ENCODE measurements around the gene NMT2. TPM values are rescaled to one million over a fixed set of nuclear protein-coding genes. Genes with fewer than 3 reads are reported as not detected.

Gene NMT2
- polyA plus RNA-seq, 1 donor from 2014 or later, result 24.6 TPM

DNA sequence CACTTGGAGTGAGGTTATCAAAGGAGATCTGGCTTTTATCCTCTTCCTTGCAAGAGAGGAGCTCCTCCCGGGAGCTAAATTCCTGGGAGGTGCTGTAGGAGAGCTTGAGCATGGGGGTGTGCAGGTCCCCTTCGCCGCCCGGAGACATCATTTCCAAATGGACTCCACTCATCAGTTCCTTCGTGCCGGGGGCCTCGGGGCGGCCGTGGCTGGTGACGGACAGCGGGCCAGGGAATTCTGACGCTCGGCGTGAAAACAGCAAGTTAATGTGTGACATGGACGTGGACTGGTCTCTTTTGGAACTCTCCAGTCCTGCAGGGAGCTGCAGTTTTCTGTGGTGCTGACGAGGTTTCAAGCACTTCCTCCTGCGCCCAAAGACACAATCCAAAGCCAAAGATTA is 45.7 kb upstream of the NMT2 start:
- no peak overlapping the region for H2AFZ ChIP-seq (ENCODE audit: low read depth, low read length)
- H3F3A ChIP-seq (ENCODE audit: insufficient read depth, low read length, poor library complexity, severe bottlenecking), result no peaks in the 10 kb centered on the region
- no peak overlapping the region for H3K4me3 ChIP-seq (ENCODE audit: low read length)
- TF ChIP-seq MXI1 (conservative IDR thresholded peaks at IDR 0.05; ENCODE audit: poor library complexity, severe bottlenecking), result no peak
- TF ChIP-seq RAD21 (conservative IDR thresholded peaks at IDR 0.05), result no peak
- TF ChIP-seq POLR2AphosphoS5 (IDR thresholded peaks at IDR 0.05), result no peak
- no peak for TF ChIP-seq SMC3 (conservative IDR thresholded peaks at IDR 0.05; ENCODE audit: poor library complexity)
- TF ChIP-seq TAF1 (IDR thresholded peaks at IDR 0.05; ENCODE audit: low read depth), result no peak
- TF ChIP-seq REST (IDR thresholded peaks at IDR 0.05; ENCODE audit: borderline replicate concordance), result no peak
- TF ChIP-seq, protein P1, sequence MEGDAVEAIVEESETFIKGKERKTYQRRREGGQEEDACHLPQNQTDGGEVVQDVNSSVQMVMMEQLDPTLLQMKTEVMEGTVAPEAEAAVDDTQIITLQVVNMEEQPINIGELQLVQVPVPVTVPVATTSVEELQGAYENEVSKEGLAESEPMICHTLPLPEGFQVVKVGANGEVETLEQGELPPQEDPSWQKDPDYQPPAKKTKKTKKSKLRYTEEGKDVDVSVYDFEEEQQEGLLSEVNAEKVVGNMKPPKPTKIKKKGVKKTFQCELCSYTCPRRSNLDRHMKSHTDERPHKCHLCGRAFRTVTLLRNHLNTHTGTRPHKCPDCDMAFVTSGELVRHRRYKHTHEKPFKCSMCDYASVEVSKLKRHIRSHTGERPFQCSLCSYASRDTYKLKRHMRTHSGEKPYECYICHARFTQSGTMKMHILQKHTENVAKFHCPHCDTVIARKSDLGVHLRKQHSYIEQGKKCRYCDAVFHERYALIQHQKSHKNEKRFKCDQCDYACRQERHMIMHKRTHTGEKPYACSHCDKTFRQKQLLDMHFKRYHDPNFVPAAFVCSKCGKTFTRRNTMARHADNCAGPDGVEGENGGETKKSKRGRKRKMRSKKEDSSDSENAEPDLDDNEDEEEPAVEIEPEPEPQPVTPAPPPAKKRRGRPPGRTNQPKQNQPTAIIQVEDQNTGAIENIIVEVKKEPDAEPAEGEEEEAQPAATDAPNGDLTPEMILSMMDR (IDR thresholded peaks at IDR 0.05; ENCODE audit: poor library complexity, severe bottlenecking), result no peak
- TF ChIP-seq EZH2 (IDR thresholded peaks at IDR 0.05; ENCODE audit: borderline replicate concordance, insufficient read depth, low read length, poor library complexity, severe bottlenecking), result no peak
- no peak for TF ChIP-seq EP300 (conservative IDR thresholded peaks at IDR 0.05; ENCODE audit: poor library complexity, severe bottlenecking)
- no peaks in the 10 kb centered on the region for H3K9me3 ChIP-seq (ENCODE audit: low read length)
- no peak overlapping the region for H3K27ac ChIP-seq (ENCODE audit: low read length)
- H3K4me2 ChIP-seq (ENCODE audit: low read length), result no peak overlapping the region
- peaks cover 10% of the 10 kb centered on the region for H3K36me3 ChIP-seq (ENCODE audit: insufficient read depth, low read length)
- H3K79me2 ChIP-seq (replicated peaks; ENCODE audit: insufficient read depth, low read length), result peaks cover 3% of the 10 kb centered on the region
- H3K9ac ChIP-seq (ENCODE audit: low read length), result no peak overlapping the region
- H3K27me3 ChIP-seq (ENCODE audit: insufficient read depth, low read depth, low read length), result no peaks in the 10 kb centered on the region
- H3K9me2 ChIP-seq (ENCODE audit: insufficient read depth, low read length), result no peaks in the 10 kb centered on the region
- no peaks in the 10 kb centered on the region for H4K20me1 ChIP-seq (ENCODE audit: insufficient read depth)

DNA sequence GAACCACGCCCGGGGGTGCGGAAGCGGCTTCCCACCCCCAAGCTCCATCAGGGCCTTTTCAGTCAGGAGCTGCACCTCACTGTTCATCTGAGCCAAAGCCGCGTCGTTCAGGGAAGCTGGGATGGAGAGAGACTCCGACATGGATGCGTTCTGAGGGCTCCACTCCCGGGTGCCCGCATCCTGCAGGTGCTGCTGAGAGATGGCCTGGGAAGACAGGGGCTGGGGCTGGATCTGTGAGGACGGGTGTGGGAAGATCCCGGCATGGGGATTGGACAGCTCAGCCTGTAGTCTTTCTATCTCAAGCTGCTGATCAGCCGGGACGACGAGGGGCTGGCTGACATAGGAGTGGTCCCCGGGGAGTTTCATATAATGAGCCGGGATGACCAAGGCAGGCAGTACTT is 45.0 kb upstream of the NMT2 start:
- Histone ChIP-seq H2AFZ (ENCODE audit: low read depth, low read length) (no peak overlapping the region), H4K20me1 (ENCODE audit: insufficient read depth) (no peaks in the 10 kb centered on the region), H3K4me3 (ENCODE audit: low read length) (no peak overlapping the region), H3K27me3 (ENCODE audit: insufficient read depth, low read depth, low read length) (no peaks in the 10 kb centered on the region), H3K9me2 (ENCODE audit: insufficient read depth, low read length) (no peaks in the 10 kb centered on the region), H3K79me2 (replicated peaks; ENCODE audit: insufficient read depth, low read length) (peaks cover 3% of the 10 kb centered on the region), H3K4me2 (ENCODE audit: low read length) (no peak overlapping the region), H3F3A (ENCODE audit: insufficient read depth, low read length, poor library complexity, severe bottlenecking) (no peaks in the 10 kb centered on the region), H3K36me3 (ENCODE audit: insufficient read depth, low read length) (peaks cover 10% of the 10 kb centered on the region), H3K9me3 (ENCODE audit: low read length) (no peaks in the 10 kb centered on the region), H3K9ac (ENCODE audit: low read length) (no peak overlapping the region), H3K27ac (ENCODE audit: low read length) (no peak overlapping the region)
- TF ChIP-seq POLR2AphosphoS5 (IDR thresholded peaks at IDR 0.05) (no peak), REST (IDR thresholded peaks at IDR 0.05; ENCODE audit: borderline replicate concordance) (no peak), RAD21 (conservative IDR thresholded peaks at IDR 0.05) (no peak), EZH2 (IDR thresholded peaks at IDR 0.05; ENCODE audit: borderline replicate concordance, insufficient read depth, low read length, poor library complexity, severe bottlenecking) (no peak), EP300 (conservative IDR thresholded peaks at IDR 0.05; ENCODE audit: poor library complexity, severe bottlenecking) (no peak), TAF1 (IDR thresholded peaks at IDR 0.05; ENCODE audit: low read depth) (no peak), MXI1 (conservative IDR thresholded peaks at IDR 0.05; ENCODE audit: poor library complexity, severe bottlenecking) (no peak), SMC3 (conservative IDR thresholded peaks at IDR 0.05; ENCODE audit: poor library complexity) (no peak)
- TF ChIP-seq, protein P1 (IDR thresholded peaks at IDR 0.05; ENCODE audit: poor library complexity, severe bottlenecking), result no peak
